Right atrium auricular region (tissue), 2 donors: ENCODE data around the gene BHLHE40. TPM values are rescaled to one million over a fixed set of nuclear protein-coding genes. Genes with fewer than 3 reads are reported as not detected.

ENCODE experiments used
- DNase-seq: peaks from one replicate; pipeline ENCODE4 v3.0.0-alpha.2; 2019; ENCODE audit warnings: low spot score
- H3K27ac ChIP-seq, 2 donors: fragments of 200-600 bp; sonication (generic); 1 replicate in 1 of 2; 2 replicates in 1 of 2; pipeline ENCODE4 v1.5.1; 2016 to 2019
- H3K27me3 ChIP-seq, 2 donors: fragments of 200-600 bp; sonication (generic); one replicate each; pipeline versions ENCODE4 v1.5.1 to v1.6.0; 2017 to 2019
- H3K36me3 ChIP-seq: fragments of 200-600 bp; sonication (generic); one replicate; pipeline ENCODE4 v1.5.1; 2016
- H3K4me1 ChIP-seq, 2 donors: fragments of 200-600 bp; sonication (generic); one replicate each; pipeline versions ENCODE4 v1.5.1 to v1.6.0; 2017 to 2019
- H3K4me3 ChIP-seq, 2 donors: fragments of 200-600 bp; sonication (generic); 1 replicate in 1 of 2; 2 replicates in 1 of 2; pipeline ENCODE4 v1.5.1; 2017 to 2019; ENCODE audit warnings: mild to moderate bottlenecking in 1 of 2, moderate library complexity in 1 of 2
- H3K9me3 ChIP-seq, 2 donors: fragments of 200-600 bp; sonication (generic); one replicate each; pipeline ENCODE4 v1.5.1; 2019
- CTCF ChIP-seq, 2 donors: fragments of 200-600 bp; sonication (generic); IDR thresholded peaks; one replicate each; pipeline ENCODE4 v1.5.1; 2019; ENCODE audit warnings: antibody characterized with exemption in 2 of 2
- total RNA-seq, 2 donors: library from RNA; depleted of rRNA; stranded (reverse); fragments of >200 nt; gene quantifications; one replicate each; pipeline ENCODE4 v1.1.0, GENCODE V29; 2016

BHLHE40 gene
- total RNA-seq, 2 donors from 2014 or later: 32.3 to 49.5 TPM

GRCh38 chr3:4948395-4948794 is 30.8 kb upstream of the BHLHE40 start:
- Histone ChIP-seq H3K36me3 (no peaks in the 10 kb centered on the region), H3K4me1 (peaks cover 0 to 7% of the 10 kb centered on the region in 2 donors), H3K27ac (no peak overlapping the region), H3K9me3 (no peaks in the 10 kb centered on the region), H3K27me3 (no peaks in the 10 kb centered on the region), H3K4me3 (no peak overlapping the region)
- TF ChIP-seq CTCF (IDR thresholded peaks at IDR 0.05): no peak
- DNase-seq: no peak

- H3K4me1 ChIP-seq: peaks cover 0 to 7% of the 10 kb centered on the region in 2 donors
- no peaks in the 10 kb centered on the region for H3K9me3 ChIP-seq
- TF ChIP-seq CTCF (IDR thresholded peaks at IDR 0.05): no peak
- H3K4me3 ChIP-seq: no peak overlapping the region
- no peaks in the 10 kb centered on the region for H3K36me3 ChIP-seq
- H3K27ac ChIP-seq: no peak overlapping the region
- H3K27me3 ChIP-seq: no peaks in the 10 kb centered on the region
- no peak for DNase-seq
Measured at GRCh38 chr3:4949004-4949403, 30.2 kb upstream of the BHLHE40 start.

- no peak for TF ChIP-seq CTCF (IDR thresholded peaks at IDR 0.05)
- no peak for DNase-seq
- no peaks in the 10 kb centered on the region for H3K36me3 ChIP-seq
- no peak overlapping the region for H3K4me3 ChIP-seq
- peaks cover 0 to 7% of the 10 kb centered on the region in 2 donors for H3K4me1 ChIP-seq
- H3K9me3 ChIP-seq: no peaks in the 10 kb centered on the region
- H3K27me3 ChIP-seq: no peaks in the 10 kb centered on the region
- H3K27ac ChIP-seq: no peak overlapping the region
Measured at GRCh38 chr3:4949659-4950058, 29.6 kb upstream of the BHLHE40 start.

GRCh38 chr3:4950351-4950784 is 28.9 kb upstream of the BHLHE40 start:
- no peak overlapping the region for H3K4me3 ChIP-seq
- no peaks in the 10 kb centered on the region for H3K9me3 ChIP-seq
- no peaks in the 10 kb centered on the region for H3K36me3 ChIP-seq
- no peaks in the 10 kb centered on the region for H3K27me3 ChIP-seq
- no peak for TF ChIP-seq CTCF (IDR thresholded peaks at IDR 0.05)
- no peak overlapping the region for H3K27ac ChIP-seq
- DNase-seq: no peak
- H3K4me1 ChIP-seq: peaks cover 0 to 7% of the 10 kb centered on the region in 2 donors

- no peak for DNase-seq
- TF ChIP-seq CTCF (IDR thresholded peaks at IDR 0.05): no peak
- H3K4me3 ChIP-seq: no peak overlapping the region
- no peak overlapping the region for H3K27ac ChIP-seq
- H3K9me3 ChIP-seq: no peaks in the 10 kb centered on the region
- no peaks in the 10 kb centered on the region for H3K27me3 ChIP-seq
- peaks cover 0 to 7% of the 10 kb centered on the region in 2 donors for H3K4me1 ChIP-seq
- H3K36me3 ChIP-seq: no peaks in the 10 kb centered on the region
Measured at GRCh38 chr3:4950948-4951347, 28.3 kb upstream of the BHLHE40 start.

GRCh38 chr3:4953119-4953518 is 26.1 kb upstream of the BHLHE40 start:
- no peak overlapping the region for H3K4me3 ChIP-seq
- TF ChIP-seq CTCF (IDR thresholded peaks at IDR 0.05): no peak
- DNase-seq: no peak
- no peaks in the 10 kb centered on the region for H3K36me3 ChIP-seq
- no peak overlapping the region for H3K27ac ChIP-seq
- no peaks in the 10 kb centered on the region for H3K27me3 ChIP-seq
- H3K9me3 ChIP-seq: no peaks in the 10 kb centered on the region
- H3K4me1 ChIP-seq: peaks cover 0 to 7% of the 10 kb centered on the region in 2 donors
